Measurements from ENCODE around the gene IGF2BP1.

IGF2BP1 gene

GRCh38 chr17:48954300-48954755, 42.9 kb upstream of the IGF2BP1 start:
- peak in 1 of 2 experiments; percentile 53 for DNase-seq (ENCODE audit: low read depth in 1 of 2, low spot score in 1 of 2)
- H3K4me3 ChIP-seq (replicated peaks; ENCODE audit: insufficient read depth, low read length) = no peak overlapping the region
- TF ChIP-seq CTCF (IDR thresholded peaks at IDR 0.05; ENCODE audit: insufficient read depth, low read length) (no peak), GABPA (IDR thresholded peaks at IDR 0.05; ENCODE audit: low read depth) (no peak), SPI1 (IDR thresholded peaks at IDR 0.05; ENCODE audit: borderline replicate concordance, low read depth) (no peak), POLR2AphosphoS5 (IDR thresholded peaks at IDR 0.05; ENCODE audit: low read depth) (no peak)
- TF ChIP-seq, protein P1, sequence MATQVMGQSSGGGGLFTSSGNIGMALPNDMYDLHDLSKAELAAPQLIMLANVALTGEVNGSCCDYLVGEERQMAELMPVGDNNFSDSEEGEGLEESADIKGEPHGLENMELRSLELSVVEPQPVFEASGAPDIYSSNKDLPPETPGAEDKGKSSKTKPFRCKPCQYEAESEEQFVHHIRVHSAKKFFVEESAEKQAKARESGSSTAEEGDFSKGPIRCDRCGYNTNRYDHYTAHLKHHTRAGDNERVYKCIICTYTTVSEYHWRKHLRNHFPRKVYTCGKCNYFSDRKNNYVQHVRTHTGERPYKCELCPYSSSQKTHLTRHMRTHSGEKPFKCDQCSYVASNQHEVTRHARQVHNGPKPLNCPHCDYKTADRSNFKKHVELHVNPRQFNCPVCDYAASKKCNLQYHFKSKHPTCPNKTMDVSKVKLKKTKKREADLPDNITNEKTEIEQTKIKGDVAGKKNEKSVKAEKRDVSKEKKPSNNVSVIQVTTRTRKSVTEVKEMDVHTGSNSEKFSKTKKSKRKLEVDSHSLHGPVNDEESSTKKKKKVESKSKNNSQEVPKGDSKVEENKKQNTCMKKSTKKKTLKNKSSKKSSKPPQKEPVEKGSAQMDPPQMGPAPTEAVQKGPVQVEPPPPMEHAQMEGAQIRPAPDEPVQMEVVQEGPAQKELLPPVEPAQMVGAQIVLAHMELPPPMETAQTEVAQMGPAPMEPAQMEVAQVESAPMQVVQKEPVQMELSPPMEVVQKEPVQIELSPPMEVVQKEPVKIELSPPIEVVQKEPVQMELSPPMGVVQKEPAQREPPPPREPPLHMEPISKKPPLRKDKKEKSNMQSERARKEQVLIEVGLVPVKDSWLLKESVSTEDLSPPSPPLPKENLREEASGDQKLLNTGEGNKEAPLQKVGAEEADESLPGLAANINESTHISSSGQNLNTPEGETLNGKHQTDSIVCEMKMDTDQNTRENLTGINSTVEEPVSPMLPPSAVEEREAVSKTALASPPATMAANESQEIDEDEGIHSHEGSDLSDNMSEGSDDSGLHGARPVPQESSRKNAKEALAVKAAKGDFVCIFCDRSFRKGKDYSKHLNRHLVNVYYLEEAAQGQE (IDR thresholded peaks at IDR 0.05; ENCODE audit: insufficient replicate concordance, low read depth) = no peak

GRCh38 chr17:48960834-48961515, 36.2 kb upstream of the IGF2BP1 start:
- DNase-seq (ENCODE audit: low read depth in 1 of 2, low spot score in 1 of 2) = no peak
- TF ChIP-seq POLR2AphosphoS5 (IDR thresholded peaks at IDR 0.05; ENCODE audit: low read depth) (no peak), GABPA (IDR thresholded peaks at IDR 0.05; ENCODE audit: low read depth) (no peak), CTCF (IDR thresholded peaks at IDR 0.05; ENCODE audit: insufficient read depth, low read length) (no peak), SPI1 (IDR thresholded peaks at IDR 0.05; ENCODE audit: borderline replicate concordance, low read depth) (no peak)
- TF ChIP-seq, protein P1 (IDR thresholded peaks at IDR 0.05; ENCODE audit: insufficient replicate concordance, low read depth) = no peak
- no peak overlapping the region for H3K4me3 ChIP-seq (replicated peaks; ENCODE audit: insufficient read depth, low read length)

More at GRCh38 chr17:48954300-48954755, 42.9 kb upstream of the IGF2BP1 start:
- Histone ChIP-seq H3K27ac (replicated peaks) (no peak overlapping the region), H3K27me3 (ENCODE audit: insufficient read depth, poor library complexity, severe bottlenecking) (no peaks in the 10 kb centered on the region)

GRCh38 chr17:48961516-48962233, 35.5 kb upstream of the IGF2BP1 start:
- no peaks in the 10 kb centered on the region for H3K27me3 ChIP-seq (ENCODE audit: insufficient read depth, poor library complexity, severe bottlenecking)
- peak in 1 of 2 experiments; percentile 10 for DNase-seq (ENCODE audit: low read depth in 1 of 2, low spot score in 1 of 2)
- H3K27ac ChIP-seq (replicated peaks) = no peak overlapping the region
- no peak for TF ChIP-seq POLR2AphosphoS5 (IDR thresholded peaks at IDR 0.05; ENCODE audit: low read depth)
- TF ChIP-seq SPI1 (IDR thresholded peaks at IDR 0.05; ENCODE audit: borderline replicate concordance, low read depth) = no peak
- TF ChIP-seq, protein P1 (IDR thresholded peaks at IDR 0.05; ENCODE audit: insufficient replicate concordance, low read depth) = no peak
- TF ChIP-seq GABPA (IDR thresholded peaks at IDR 0.05; ENCODE audit: low read depth) = no peak
- no peak for TF ChIP-seq CTCF (IDR thresholded peaks at IDR 0.05; ENCODE audit: insufficient read depth, low read length)
- H3K4me3 ChIP-seq (replicated peaks; ENCODE audit: insufficient read depth, low read length) = no peak overlapping the region

More at GRCh38 chr17:48960834-48961515, 36.2 kb upstream of the IGF2BP1 start:
- Histone ChIP-seq H3K27ac (replicated peaks) (no peak overlapping the region), H3K27me3 (ENCODE audit: insufficient read depth, poor library complexity, severe bottlenecking) (no peaks in the 10 kb centered on the region)

All from HL-60 (cell line).